Activated CD8-positive, alpha-beta memory T cell treated with anti-CD3 and anti-CD28 coated beads, Interleukin-2, amount 50 U/mL, for 24 hours (primary cell): ENCODE measurements around the gene C2CD2.

Experiments used
- DNase-seq: peaks from one replicate; pipeline ENCODE4 v3.0.0-alpha.2; 2020; ENCODE audit errors: extremely low read depth

The C2CD2 gene

DNA sequence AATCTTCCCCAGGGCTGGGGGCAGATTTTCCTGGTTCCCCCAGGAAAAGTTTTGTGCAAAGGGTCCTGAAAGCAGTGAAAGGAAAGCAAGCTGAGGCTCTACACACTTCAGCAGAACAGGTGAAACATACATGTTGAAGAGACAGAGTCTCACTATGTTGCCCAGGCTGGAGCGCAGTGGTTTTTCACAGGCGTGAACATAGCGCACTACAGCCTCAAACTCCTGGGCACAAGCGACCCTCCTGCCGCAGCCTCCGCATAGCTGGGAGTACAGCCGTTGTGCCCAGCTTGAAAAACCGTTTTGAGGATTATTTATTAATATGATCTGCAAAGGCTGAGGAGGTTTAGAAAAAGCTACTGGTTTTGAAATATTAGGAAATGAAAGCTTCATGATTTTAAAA is 86.5 kb downstream of the C2CD2 start:
- DNase-seq, result no peak

DNA sequence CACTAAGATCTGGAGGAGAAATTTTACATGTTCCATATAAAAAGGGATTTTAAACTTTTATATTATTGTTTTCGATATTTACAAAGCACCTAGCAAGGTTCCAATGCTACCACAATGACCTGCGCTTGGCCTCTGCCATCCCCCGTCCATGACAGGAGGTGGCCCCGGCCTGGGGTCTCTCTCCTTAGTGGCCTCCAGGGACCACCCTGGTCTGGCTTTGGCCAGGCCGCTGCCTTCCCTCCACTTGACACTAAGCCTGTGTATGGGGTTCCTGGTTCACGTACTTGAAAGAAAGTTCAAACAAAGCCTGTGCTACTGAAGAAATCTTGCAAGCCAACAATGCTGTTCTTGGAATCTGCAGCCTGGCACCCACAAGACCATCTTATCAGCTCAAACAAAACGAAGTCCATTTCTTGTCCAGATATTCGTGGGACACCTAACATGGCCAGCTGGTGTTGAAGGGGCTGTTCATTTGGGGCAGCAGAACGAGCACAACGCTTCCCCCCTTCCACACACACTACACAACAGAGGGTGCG is 87.5 kb downstream of the C2CD2 start:
- DNase-seq, result no peak

DNA sequence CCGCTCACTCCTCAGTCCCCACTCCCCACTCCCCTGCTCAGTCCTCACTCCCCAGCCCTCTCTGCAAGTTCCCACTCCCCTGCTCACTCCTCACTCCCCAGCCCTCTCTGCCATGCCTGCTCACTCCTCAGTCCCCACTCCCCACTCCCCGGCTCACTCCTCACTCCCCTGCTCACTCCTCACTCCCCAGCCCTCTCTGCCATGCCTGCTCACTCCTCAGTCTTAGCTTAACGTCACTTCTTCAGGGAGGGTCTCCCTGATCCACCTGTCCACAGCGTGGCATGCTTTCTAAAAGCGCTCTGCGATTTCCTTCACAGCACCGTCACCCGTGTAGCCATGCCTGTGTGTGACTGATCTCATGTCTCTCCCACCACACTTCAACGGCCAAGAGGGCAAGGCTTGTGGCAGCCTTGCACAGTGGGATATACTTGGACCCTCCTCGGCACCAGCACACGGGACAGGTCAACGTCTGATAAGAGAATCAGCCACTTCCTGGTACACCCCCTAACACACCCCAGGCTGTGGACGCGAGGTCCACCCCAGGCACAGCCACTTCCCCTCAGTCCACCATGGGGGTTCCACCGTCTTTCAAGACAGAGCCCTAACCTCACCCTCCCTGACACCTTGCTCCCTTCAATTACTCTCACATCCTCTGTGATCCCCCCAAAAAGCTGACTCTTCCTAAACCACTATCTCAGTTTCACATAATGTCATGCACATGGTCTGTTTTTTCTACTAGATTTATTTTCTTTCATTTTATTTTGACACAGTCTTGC is 88.6 kb downstream of the C2CD2 start:
- DNase-seq, result no peak

DNA sequence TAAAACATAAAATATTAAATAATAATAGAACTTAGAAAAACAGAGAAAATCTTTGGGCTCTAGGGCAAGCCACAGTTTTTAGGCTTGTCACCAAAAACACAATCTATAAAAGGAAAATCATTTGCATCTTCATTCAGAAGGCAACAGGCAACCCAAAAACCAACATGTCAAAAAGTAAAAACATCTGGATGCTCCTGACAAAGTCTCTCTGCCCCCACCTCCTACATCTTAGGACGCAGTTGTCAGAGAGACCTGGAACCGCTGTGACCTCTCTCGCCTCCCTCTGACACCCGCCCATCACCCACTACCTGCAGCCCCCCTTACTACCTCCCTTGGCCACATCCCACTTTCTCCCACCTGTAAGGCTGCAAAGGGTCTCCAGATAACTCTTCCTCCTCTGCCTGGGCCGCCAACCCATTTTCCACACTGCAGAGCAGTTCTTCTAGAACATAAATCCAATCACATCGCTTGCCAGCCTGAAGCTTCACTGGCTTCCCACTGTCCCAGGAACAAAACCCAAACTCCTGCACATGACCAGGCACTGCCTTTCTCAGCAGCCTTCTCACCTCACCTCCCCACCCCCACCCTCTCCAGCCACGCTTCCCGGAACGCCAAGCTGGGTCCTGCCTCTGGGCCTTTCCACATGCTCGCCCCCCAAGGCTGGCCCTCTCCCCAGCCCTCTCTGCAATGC is 89.4 kb downstream of the C2CD2 start:
- DNase-seq, result no peak

DNA sequence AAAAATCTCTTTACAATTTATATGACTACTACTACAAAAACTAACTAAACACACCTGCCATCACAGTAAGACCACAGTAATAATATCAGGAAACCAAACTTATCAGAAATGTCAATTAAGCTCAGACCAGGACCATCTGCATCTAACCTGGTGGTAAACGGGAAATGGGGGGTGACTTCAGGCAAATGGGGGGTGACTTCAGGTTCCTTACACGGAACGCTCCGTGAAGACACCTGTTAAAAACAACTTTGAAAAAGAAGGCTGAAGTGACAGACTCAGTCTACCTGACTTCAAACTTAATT is 90.4 kb downstream of the C2CD2 start:
- no peak for DNase-seq

DNA sequence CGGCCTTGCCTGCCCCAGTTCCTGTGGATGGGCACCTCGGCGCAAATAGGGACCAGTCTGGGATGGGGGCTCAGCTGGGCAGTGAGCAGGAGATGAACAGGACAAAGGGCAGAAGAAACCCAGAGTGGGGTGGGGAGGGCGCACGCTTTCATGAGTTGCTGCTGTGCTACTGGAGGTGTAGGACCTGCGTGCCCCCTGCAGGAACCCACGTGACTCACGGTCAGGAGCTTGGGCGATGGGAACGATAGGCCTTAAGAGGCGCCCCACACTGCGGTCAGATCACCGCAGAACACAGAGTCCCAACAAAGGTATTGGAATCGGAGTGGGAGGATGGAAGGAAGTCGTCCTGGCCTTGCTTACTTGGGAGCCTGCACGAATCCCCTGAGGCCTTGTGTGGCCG is 91.8 kb downstream of the C2CD2 start:
- DNase-seq, result no peak

DNA sequence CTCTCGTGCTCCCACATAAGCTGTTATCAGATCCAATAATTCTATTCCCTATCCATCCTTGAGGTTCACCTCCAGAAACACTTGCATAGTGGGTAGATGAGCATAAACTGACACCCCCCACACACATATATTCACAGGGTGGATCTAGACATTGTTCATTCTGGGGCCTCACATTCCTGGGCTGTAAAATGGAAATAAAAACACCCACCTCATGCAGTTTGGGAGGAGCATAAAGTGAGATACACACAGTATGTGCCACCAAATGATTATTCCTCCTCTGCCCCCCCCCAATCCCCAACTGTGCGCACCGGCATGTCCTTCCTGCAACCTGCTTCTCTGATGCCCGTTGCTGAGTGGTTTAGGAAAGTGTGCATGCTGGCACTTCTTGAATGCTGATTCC is 92.6 kb downstream of the C2CD2 start:
- DNase-seq, result no peak

DNA sequence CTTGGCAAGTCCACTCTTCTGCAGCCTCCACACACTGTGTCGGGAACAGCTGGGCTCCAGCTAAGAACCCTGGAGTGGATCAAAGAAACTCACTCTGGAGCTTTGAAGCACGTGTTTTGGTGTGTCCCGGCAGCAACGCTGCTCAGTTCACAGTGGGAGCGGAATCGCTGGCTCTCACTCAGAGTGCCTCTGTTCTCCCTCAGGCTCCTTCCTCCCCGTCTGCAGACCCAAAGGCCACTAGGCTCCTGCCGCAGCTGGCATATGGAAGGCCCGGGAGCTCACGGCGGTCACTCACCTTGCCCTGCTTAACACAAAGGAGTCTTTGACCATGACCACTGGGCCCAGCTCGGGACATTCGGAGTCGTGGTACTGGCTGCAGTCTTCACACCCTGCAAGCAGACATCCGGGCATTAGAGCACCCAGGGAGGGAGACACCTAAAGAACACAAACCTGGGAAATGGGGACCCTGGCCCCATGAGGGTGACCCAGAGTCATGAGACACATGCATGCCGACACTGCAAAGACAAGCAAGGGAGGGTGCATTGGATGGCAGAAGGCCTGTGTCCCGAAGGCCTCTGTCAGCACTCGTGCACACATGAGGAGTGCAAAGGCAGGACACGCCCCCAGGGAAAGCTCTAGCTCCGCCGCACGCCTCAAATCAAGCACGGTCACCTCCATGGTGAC is 94.4 kb downstream of the C2CD2 start:
- DNase-seq, result no peak

DNA sequence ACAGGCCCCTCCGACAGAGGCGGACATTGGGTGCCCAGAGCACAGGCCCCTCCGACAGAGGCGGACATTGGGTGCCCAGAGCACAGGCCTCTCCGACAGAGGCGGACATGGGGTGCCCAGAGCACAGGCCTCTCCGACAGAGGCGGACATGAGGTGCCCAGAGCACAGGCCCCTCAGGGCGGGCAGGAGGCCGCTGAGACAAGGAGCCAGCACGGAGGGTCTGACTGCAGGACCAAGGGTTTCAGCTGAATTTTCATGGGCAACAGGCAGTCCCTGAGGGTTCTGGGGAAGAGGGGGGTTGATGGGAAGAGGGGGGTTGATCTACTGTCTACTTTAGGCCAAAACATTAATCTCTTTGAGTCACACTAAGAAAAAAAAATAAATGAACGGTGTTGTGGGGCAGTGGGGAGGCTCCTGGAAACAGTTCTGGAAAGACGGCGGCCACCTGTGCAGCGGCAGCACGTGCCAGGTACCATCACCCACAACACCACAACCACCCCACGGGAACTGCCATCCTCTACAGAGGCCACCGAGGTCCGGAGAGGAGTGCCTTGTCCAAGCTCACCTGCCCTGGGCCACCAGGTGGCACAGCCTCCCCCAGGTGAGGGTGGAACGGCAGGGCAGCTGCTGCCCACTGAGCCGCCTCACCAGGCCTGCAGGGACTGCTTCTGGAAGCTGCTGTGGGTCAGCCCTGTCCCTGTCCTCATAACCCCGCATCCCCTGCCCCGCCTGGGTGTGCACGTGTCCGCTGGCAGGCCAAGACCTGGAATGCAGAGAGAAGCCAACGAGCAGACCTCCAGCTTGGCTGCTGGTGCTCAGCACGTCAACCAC is 95.1 kb downstream of the C2CD2 start:
- DNase-seq, result no peak

DNA sequence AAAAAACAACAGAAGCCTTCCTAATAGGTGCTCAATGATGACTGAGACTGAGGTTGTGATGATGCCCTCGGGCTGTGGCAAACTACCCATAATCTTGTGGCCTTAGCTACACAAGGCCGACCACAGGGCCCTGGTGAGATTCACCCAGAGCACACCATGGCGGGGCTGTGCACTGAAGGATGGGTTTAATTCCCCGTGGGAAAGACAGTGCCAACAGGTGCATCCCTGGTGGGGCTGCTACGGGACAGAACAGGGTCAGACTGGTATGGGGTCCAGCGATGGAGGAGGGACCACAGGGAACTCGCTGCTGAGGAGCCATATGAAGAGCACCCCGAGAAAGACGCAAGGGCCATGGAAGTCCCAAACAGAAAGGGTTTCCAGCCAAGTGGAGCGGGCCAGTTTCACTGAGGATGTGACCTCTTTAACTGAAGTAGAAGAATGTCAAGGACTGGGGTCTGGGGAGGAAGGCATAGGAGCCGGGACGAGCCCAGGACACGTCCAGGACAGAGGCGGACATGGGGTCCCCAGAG is 96.0 kb downstream of the C2CD2 start:
- no peak for DNase-seq

DNA sequence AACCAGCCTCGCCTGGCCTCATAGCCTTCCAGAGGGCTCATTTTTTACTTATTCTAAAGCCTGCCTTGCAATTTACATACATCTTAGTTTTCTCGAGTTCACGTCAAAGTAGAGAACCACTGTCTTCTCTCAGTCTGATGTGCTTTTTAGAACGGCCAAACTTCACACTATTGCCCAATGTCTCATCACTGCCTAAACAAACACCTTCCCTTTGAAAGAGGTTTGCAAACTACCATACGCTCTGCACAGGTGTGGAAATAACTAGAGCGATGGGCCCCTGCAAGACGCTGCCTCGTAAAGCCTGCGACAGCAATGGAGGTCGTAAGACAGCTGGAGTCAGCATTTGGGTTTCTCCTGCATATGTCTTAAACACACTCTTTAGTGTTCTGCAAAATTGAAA is 97.2 kb downstream of the C2CD2 start:
- DNase-seq, result no peak

DNA sequence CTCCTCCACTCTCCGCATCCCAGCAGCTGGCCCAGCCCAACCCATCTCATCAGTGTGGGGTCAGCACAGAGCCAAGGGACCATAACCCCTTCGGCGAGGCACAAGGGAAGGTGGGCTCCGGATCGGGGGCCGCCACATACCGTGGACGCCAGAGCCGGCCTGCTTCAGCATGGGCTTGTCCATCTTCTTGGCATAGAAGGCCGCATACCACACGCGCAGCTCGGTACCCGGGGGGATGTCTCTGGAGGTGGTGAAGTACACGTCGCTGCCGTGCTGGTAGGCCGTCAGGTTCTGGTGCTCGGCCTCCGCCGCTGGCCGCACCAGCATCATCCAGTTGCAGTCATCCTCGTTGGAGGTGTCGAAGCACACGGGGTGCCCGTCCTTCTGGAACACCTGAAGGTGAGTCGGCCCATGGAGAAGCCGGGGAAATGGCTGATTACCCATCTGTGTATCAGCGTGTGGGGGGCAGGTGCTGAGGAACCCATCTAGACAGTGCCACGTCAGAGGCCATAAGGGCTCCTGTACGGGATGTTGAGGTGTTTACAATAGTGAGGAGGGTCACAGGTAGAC is 99.3 kb downstream of the C2CD2 start:
- DNase-seq, result no peak

DNA sequence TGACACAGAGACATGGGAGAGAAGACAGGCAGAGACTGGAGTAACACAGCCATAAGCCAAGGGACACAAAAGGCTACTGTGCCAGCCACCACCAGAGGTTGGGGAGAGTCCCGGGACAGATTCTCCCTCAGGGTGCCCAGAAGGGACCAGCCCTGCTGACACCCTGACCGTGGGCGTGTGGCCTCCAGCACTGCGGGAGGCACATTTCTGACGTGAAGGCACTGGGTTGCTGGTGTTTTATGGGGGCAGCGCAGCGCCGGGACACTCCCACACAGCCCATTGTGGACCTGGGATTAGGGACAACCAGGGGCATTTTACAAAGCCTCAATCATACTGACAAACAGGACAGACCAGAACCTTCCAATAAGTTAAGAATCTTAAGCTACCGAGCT is 100.9 kb downstream of the C2CD2 start:
- no peak for DNase-seq

DNA sequence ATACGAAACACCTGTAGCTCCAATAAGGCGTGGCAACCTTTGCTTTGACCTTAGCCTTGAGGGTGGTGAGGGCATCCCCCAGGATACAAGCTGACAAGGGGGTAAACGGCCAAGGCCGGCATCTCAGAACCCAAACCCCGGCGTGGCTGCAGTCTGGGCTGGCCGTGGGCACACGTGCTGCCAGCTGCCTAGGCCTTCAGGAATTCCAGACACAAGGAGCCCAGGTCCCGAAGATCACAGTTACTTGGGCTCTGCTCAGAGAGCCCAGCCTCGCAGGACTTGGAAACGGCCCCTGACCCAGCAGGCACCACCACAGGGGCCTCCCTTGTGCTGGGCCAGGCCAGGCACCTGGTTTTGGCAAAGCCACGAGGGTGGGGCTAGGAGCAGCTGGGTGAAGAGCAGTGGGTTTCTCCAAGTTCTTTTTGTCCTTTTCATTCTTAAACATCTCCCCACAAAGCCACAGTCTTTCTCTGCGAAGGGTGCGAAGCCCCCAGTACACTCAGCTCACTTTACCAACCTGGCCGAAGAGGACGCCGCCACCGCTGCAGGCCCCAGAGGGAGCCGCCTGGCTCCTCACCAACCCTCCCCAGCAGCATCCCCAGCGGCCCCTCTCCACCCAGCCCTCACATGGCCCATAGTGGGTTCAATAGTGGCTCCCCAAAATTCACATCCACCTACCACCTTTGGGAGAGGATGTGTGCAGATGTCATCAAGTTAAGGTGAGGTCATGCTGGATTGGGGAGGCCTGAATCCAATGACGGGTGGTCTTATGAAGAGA is 101.5 kb downstream of the C2CD2 start:
- DNase-seq, result no peak

DNA sequence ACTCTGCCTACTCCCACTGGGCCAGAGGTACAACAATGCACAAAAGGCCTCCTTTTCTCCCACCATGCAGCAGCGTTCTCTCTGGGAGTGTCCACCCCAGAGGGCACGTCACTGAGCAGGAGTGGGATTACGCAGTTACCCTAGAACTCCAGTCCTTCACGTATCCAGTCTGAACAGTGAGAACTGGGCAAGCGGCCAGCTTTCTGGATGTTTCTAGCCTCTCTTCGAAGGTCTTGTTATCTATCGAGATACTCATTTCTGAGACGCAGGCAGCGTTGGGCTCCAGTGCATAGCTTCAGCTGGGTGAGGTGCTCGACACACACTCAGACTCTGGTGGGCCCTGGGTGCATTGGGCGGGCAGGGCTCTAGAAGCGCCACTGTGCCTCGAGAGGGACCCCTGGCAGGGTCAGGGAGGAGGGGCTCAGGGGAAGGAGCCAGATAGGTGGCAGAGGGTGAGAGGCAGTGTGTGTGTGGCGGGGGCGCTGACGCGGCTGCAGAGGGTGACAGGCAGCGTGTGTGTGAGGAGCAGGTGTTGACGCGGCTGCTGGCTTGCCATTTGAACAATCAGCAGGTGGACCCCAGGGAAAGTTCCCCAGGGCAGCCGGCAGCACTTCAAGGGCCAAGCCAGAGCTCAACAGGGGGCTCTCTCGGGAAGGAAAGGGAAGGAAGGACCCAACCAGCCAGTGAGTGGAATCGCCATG is 102.6 kb downstream of the C2CD2 start:
- no peak for DNase-seq

DNA sequence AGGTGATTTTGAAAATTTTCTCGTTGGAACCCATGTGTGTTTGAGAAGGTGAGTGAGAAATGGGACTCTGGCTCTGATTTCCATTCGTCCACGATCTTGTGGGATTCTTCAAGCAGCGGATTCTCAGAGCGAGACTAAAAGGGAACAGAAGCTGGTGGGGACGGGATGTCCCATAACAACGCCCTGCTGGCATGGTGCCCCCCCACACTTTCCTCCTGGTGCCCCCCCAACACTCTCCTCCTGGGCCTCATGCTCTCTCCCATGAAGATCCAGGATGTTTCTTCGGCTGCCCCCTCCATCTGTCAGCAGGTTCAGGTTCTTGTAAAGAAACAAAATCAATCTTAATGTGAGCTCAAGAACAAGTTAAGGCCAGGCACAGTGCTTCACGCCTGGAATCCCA is 103.7 kb downstream of the C2CD2 start:
- no peak for DNase-seq

DNA sequence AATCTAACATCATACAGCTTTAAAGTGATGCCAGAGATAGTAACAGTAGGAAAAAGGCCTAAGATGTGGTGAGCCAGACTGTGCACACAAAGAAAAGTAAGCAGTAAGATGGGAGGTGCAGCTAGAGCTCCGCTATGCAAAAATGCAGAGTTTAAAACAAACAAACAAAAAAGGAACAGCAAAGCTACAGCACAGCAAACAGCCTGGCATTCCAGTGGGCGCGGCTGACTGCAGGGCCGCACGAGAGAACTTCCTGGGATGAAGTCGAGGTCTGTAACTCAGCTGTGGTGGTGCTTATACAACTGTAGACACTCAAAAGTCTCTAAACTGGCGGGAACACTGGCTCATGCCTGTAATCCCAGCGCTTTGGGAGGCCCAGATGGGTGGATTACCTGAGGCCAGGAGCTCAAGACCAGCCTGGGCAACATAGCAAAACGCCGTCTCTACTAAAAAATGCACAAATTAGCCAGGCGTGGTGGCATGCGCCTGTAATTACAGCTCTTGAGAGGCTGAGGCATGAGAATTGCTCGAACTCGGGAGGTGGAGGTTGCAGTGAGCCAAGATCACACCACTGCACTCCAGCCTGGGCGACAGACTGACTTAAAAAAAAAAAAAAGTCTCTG is 104.7 kb downstream of the C2CD2 start:
- no peak for DNase-seq

DNA sequence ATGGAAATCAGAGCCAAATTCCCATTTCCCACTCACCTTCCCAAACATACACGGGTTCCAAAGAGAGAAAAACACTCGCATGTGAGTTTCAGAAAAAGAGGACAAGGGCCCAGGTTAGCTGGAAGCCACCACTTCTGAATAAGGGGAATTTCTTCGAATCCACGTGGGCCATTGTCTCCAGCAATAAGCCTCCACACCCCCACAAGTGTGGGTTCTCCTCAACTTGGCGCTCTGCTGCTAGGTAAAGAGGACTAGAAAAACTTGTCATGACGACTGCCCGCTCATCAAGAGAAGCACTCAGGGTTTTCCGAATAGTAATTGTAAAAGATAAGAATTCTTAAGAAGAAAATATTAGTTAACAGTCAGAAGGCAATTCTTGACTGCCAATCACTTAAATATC is 105.3 kb downstream of the C2CD2 start:
- no peak for DNase-seq

DNA sequence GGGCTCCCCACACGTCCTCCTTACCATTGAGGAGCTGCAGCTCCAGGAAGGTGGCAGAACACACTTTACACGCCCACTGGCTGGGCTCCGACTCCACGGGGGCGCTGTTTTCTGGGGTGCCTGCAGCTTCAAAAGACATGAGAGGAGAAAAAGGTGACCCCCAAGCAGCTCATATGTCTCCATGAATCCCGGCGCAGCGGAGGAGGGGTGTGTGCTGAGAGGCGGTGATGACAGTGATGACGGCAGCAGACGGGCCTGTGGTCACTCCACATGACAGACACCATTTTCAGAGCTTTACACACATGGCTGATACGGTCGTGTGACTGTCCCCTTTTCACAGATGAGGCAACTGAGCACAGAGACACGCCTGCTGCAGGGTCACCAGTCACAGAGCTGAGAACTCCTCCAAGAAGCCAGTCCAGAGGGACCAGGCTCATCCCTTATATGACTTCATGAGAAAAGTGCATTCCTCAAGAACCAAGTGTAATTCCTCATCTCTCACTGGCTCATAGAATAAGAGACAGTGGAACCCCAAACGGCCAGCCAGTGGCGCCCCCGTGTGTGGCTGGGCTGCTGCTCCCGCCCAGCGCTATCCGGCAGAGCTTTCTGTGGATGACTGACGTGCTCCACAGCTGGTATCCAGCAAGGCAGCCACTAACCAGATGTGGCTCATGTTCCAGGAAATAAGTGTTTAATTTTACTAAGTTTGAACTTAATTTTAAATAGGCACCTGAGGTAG is 106.6 kb downstream of the C2CD2 start:
- DNase-seq, result no peak
